Activated CD8-positive, alpha-beta memory T cell treated with anti-CD3 and anti-CD28 coated beads, Interleukin-2, amount 50 U/mL, for 48 hours (primary cell): Measurements from ENCODE around the gene HRH2.
"Not testable (repeated sequence)": the region's sequence is repeated elsewhere in the genome, so short reads cannot be mapped to it uniquely, and the experiment has no call there.

Experiments used
- DNase-seq: peaks from one replicate; pipeline ENCODE4 v3.0.0-alpha.2; 2020

HRH2 gene

GRCh38 chr5:175718401-175719108 lies 60.7 kb downstream of the HRH2 start:
- peak; percentile 87 for DNase-seq

GRCh38 chr5:175719109-175719432 lies 61.2 kb downstream of the HRH2 start:
- not testable (repeated sequence) for DNase-seq

- no peak for DNase-seq
Observed at GRCh38 chr5:175724314-175725275, 66.7 kb downstream of the HRH2 start.

- no peak for DNase-seq
Observed at GRCh38 chr5:175728316-175728715, 70.4 kb downstream of the HRH2 start.

GRCh38 chr5:175728885-175729828 lies 71.3 kb downstream of the HRH2 start:
- no peak for DNase-seq

GRCh38 chr5:175729829-175730277 lies 72.0 kb downstream of the HRH2 start:
- peak; percentile 99 for DNase-seq

GRCh38 chr5:175731172-175731571 lies 73.3 kb downstream of the HRH2 start:
- no peak for DNase-seq

- DNase-seq: no peak
Observed at GRCh38 chr5:175731756-175732465, 74.0 kb downstream of the HRH2 start.

- DNase-seq: no peak
Observed at GRCh38 chr5:175733017-175733416, 75.1 kb downstream of the HRH2 start.

GRCh38 chr5:175734016-175734415 lies 76.1 kb downstream of the HRH2 start:
- no peak for DNase-seq

GRCh38 chr5:175734501-175734900 lies 76.6 kb downstream of the HRH2 start:
- no peak for DNase-seq

GRCh38 chr5:175735701-175736100 lies 77.8 kb downstream of the HRH2 start:
- no peak for DNase-seq

GRCh38 chr5:175736652-175737051 lies 78.8 kb downstream of the HRH2 start:
- no peak for DNase-seq

GRCh38 chr5:175737481-175737880 lies 79.6 kb downstream of the HRH2 start:
- DNase-seq: no peak

GRCh38 chr5:175738126-175738525 lies 80.3 kb downstream of the HRH2 start:
- DNase-seq: peak; percentile 39

- DNase-seq: peak; percentile 33
Observed at GRCh38 chr5:175738602-175739133, 80.8 kb downstream of the HRH2 start.

GRCh38 chr5:175740014-175740413 lies 82.1 kb downstream of the HRH2 start:
- DNase-seq: no peak

GRCh38 chr5:175741556-175741955 lies 83.7 kb downstream of the HRH2 start:
- peak; percentile 18 for DNase-seq

GRCh38 chr5:175742290-175742994 lies 84.6 kb downstream of the HRH2 start:
- DNase-seq: peak; percentile 28

- no peak for DNase-seq
Observed at GRCh38 chr5:175743676-175744210, 85.9 kb downstream of the HRH2 start.

GRCh38 chr5:175745210-175745609 lies 87.3 kb downstream of the HRH2 start:
- no peak for DNase-seq
